ENCODE data around the gene SNRK.

The SNRK gene

GRCh38 chr3:43389388-43390254 is 103.3 kb downstream of the SNRK start:
- H3K27ac ChIP-seq = 0 out of 2 replicates have a peak overlapping the region, but pooled peaks have one; percentile 26
- TF ChIP-seq, protein P1, sequence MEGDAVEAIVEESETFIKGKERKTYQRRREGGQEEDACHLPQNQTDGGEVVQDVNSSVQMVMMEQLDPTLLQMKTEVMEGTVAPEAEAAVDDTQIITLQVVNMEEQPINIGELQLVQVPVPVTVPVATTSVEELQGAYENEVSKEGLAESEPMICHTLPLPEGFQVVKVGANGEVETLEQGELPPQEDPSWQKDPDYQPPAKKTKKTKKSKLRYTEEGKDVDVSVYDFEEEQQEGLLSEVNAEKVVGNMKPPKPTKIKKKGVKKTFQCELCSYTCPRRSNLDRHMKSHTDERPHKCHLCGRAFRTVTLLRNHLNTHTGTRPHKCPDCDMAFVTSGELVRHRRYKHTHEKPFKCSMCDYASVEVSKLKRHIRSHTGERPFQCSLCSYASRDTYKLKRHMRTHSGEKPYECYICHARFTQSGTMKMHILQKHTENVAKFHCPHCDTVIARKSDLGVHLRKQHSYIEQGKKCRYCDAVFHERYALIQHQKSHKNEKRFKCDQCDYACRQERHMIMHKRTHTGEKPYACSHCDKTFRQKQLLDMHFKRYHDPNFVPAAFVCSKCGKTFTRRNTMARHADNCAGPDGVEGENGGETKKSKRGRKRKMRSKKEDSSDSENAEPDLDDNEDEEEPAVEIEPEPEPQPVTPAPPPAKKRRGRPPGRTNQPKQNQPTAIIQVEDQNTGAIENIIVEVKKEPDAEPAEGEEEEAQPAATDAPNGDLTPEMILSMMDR (conservative IDR thresholded peaks at IDR 0.05) = no peak

GRCh38 chr3:43390255-43390588 is 103.9 kb downstream of the SNRK start:
- TF ChIP-seq, protein P1 (conservative IDR thresholded peaks at IDR 0.05) = no peak
- no peak overlapping the region for H3K27ac ChIP-seq

DNA sequence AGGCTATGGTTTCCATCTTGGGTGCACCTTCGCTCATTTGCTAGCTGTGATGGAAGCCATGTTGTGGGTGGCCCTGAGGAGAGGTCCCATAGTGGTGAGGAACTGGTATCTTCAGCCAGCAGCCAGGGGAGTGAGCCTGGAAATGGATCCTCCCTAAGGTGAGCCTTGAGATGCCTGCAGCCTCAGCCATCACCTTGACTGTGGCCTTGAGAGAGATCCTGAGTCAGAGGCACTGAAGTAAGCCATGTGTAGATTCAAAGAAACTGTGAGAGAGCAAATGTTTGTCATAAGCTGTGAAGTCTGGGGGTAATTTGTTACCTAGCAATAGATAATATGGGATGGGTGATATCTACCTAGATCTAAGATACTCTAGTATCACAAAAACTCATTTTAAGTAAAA is 105.3 kb downstream of the SNRK start:
- H3K27ac ChIP-seq = no peak overlapping the region
- TF ChIP-seq, protein P1 (conservative IDR thresholded peaks at IDR 0.05) = no peak

GRCh38 chr3:43394041-43394554 is 107.8 kb downstream of the SNRK start:
- H3K27ac ChIP-seq = no peak overlapping the region
- TF ChIP-seq, protein P1 (conservative IDR thresholded peaks at IDR 0.05) = no peak

DNA sequence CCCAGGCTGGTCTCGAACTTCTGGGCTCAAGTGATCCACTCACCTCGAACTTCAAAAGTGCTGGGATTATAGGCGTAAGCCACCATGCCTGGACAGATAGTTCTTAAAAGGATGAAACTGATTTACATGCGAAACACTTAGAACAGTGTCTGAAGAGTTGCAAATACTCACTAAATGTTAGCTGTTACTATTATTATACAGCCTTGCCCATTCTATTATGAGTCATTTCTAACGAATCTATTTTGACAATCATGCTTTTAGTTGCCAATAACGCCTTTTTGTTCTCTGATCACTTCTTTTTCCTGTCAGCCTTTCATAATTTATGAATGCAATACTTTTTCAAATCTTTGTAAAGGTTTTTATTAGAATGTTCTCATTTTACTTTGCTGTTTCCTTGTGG is 112.7 kb downstream of the SNRK start:
- TF ChIP-seq, protein P1 (conservative IDR thresholded peaks at IDR 0.05) = no peak
- H3K27ac ChIP-seq = no peak overlapping the region

GRCh38 chr3:43400167-43400566 is 113.8 kb downstream of the SNRK start:
- TF ChIP-seq, protein P1 (conservative IDR thresholded peaks at IDR 0.05) = no peak
- H3K27ac ChIP-seq = no peak overlapping the region
